Stomach (tissue), 9 donors: ENCODE data around the gene ARHGAP12. TPM values are rescaled to one million over a fixed set of nuclear protein-coding genes. Genes with fewer than 3 reads are reported as not detected.
"Not testable (repeated sequence)": the region's sequence is repeated elsewhere in the genome, so short reads cannot be mapped to it uniquely, and the experiment has no call there.

Source experiments
- DNase-seq, 2 donors: peaks; one replicate each; pipeline versions ENCODE4 v3.0.0 to v3.0.0-alpha.2; 2013 to 2019
- H3K27ac ChIP-seq, 5 donors: fragments of 200-600 bp in 4 of 5; sonication (generic) in 4 of 5; one replicate each; pipeline ENCODE4 v1.5.1; 2013 to 2019; ENCODE audit warnings: mild to moderate bottlenecking in 1 of 5, moderate library complexity in 1 of 5
- H3K27me3 ChIP-seq, 3 donors: fragments of 200-600 bp; sonication (generic); one replicate each; pipeline ENCODE4 v1.5.1; 2017 to 2019; ENCODE audit warnings: mixed run types in 1 of 3
- H3K36me3 ChIP-seq, 4 donors: fragments of 200-600 bp; sonication (generic); 1 replicate in 3 of 4; 2 replicates in 1 of 4; pipeline ENCODE4 v1.5.1; 2016 to 2019
- H3K4me1 ChIP-seq, 4 donors: fragments of 200-600 bp; sonication (generic); one replicate each; pipeline ENCODE4 v1.5.1; 2016 to 2019
- H3K4me3 ChIP-seq, 4 donors: fragments of 200-600 bp; sonication (generic) in 3 of 4; one replicate each; pipeline ENCODE4 v1.5.1; 2016 to 2019; ENCODE audit warnings: mild to moderate bottlenecking in 1 of 4
- H3K9me3 ChIP-seq, 4 donors: fragments of 200-600 bp; sonication (generic); one replicate each; pipeline ENCODE4 v1.5.1; 2016 to 2019
- EP300 ChIP-seq: sonication (generic); formaldehyde crosslinking; IDR thresholded peaks from one replicate; pipeline ENCODE4 v1.6.1; 2017; ENCODE audit warnings: antibody characterized with exemption
- POLR2A ChIP-seq, 4 donors: fragments of 450-650 bp; IDR thresholded peaks; one replicate each; pipeline ENCODE4 v1.6.1; 2016; ENCODE audit warnings: antibody characterized with exemption in 4 of 4, control low read depth in 2 of 4, mild to moderate bottlenecking in 1 of 4, moderate library complexity in 1 of 4
- POLR2AphosphoS5 ChIP-seq, 3 donors: sonication (generic); formaldehyde crosslinking; IDR thresholded peaks; one replicate each; pipeline ENCODE4 v1.6.1; 2016; ENCODE audit warnings: antibody characterized with exemption in 3 of 3
- WGBS, 5 donors: extraction: QIAGEN DNeasy Blood & Tissue Kit in 3 of 5; methylation state at CpG; one replicate each; pipeline versions ENCODE4 v1.1.5 to v1.1.7; 2013 to 2018; 5-methylcytosine and 5-hydroxymethylcytosine counted together
- intact Hi-C: fragments of 100-400 bp; cut with DNase I; formaldehyde crosslinking; loops from one replicate; pipeline ENCODE4 v1.15.1; 2023; ENCODE audit warnings: low total_unique reads
- polyA plus RNA-seq, 3 donors: library from polyadenylated mRNA; stranded (reverse); fragments of 200-250 nt; gene quantifications; one replicate each; pipeline ENCODE4 v1.2.3, GENCODE V29; 2013
- total RNA-seq, 5 donors: library from RNA; depleted of rRNA; stranded (reverse); fragments of >200 nt; gene quantifications; one replicate each; pipeline versions ENCODE4 v1.1.0 to v1.2.3, GENCODE V29; 2014 to 2016
- TF ChIP-seq, protein P1 (sequence below), 7 experiments: fragments of 450-650 bp in 4 of 7; fragments of 200-600 bp in 3 of 7; sonication (generic) in 3 of 7; IDR thresholded peaks; one replicate each; pipeline ENCODE4 v1.5.1; 2016 to 2019; ENCODE audit warnings: antibody characterized with exemption in 7 of 7, control low read depth in 2 of 7, mild to moderate bottlenecking in 1 of 7
- donor health status: healthy with polysubstance abuse.
- donor health status: Bipolar disorder and iron deficiency.
- donor health status: healthy.

Gene ARHGAP12
- total and polyA plus RNA-seq, 8 donors = 9.8 to 343 (median 27.9) TPM

DNA sequence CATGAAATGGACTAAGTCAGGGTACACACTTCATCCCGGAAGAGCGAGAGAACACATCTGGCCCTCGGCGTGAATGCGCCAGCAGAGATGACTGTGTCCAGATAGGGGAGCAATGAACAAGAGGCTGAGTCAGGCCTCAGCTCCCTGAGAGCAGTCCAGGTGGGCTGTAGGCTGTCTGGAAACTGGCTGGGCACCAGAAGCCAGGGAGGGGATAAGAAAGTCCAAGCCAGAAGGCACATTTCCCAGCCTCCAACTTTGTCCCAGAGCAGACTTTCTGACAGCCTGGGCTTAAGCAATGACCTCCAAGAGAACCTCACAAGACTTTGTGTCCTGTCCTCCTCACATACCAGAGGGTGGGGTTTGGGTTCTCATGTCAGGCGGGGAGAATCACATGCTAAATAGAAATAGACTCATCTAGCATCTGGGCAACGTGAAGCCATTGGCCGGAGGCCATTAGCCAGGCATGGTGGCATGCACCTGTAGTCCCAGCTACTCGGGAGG, 157.2 kb downstream of the ARHGAP12 start:
- no peaks in the 10 kb centered on the region for H3K27me3 ChIP-seq
- peaks cover 0 to 6% (median 2%) of the 10 kb centered on the region in 4 donors for H3K9me3 ChIP-seq
- peak overlapping the region in 2 of 5 donors; percentile 4 to 80 for H3K27ac ChIP-seq
- peak in 1 of 2 donors; percentile 50 for DNase-seq
- no peaks in the 10 kb centered on the region for H3K36me3 ChIP-seq
- TF ChIP-seq, protein P1, sequence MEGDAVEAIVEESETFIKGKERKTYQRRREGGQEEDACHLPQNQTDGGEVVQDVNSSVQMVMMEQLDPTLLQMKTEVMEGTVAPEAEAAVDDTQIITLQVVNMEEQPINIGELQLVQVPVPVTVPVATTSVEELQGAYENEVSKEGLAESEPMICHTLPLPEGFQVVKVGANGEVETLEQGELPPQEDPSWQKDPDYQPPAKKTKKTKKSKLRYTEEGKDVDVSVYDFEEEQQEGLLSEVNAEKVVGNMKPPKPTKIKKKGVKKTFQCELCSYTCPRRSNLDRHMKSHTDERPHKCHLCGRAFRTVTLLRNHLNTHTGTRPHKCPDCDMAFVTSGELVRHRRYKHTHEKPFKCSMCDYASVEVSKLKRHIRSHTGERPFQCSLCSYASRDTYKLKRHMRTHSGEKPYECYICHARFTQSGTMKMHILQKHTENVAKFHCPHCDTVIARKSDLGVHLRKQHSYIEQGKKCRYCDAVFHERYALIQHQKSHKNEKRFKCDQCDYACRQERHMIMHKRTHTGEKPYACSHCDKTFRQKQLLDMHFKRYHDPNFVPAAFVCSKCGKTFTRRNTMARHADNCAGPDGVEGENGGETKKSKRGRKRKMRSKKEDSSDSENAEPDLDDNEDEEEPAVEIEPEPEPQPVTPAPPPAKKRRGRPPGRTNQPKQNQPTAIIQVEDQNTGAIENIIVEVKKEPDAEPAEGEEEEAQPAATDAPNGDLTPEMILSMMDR (IDR thresholded peaks at IDR 0.05) = no peak
- peak; percentile 29 for TF ChIP-seq EP300
- peak in 2 of 3 donors; percentile 31 to 75 for TF ChIP-seq POLR2AphosphoS5 (IDR thresholded peaks at IDR 0.05)
- H3K4me1 ChIP-seq = peaks cover 0 to 14% (median 3%) of the 10 kb centered on the region in 4 donors
- intact Hi-C loops = loop anchor here (10.0 kb wide), 1 partner anchor 987 kb away; no protein-coding TSS in a partner anchor
- H3K4me3 ChIP-seq = no peak overlapping the region
- WGBS, 5 donors = 80 to 89% (median 85%) methylated on average over 8 to 9 of the region's 9 CpGs

DNA sequence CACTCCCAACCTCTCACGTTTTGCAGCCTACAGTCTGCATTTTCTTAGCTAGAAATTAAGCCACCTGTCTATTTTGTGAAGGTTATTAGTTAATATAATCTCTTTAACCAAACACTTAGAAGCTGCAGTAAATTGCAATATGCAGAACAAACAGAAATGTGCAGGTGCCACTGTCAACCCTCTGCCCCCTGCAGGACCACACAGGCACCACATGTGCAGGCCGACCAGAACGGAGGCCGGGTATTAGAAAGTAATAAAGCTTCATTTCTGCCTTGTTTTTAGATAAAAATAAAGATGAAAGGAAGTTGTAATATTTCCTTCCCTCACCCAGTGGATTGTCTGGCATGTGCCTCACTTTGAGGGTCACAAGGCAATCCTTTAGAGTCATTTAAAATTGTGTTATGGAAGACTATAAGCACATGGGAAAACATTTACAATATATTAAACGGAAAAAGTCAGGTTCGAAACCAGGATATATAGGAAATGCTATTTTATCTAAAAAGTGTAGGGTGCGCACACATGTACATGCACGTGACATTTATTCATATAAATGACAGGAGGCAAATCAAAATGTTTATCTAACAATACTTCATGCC, 158.2 kb downstream of the ARHGAP12 start:
- peaks cover 0 to 14% (median 3%) of the 10 kb centered on the region in 4 donors for H3K4me1 ChIP-seq
- TF ChIP-seq, protein P1 (IDR thresholded peaks at IDR 0.05) = peak in 5 of 7 experiments; percentile 68 to 86 (median 76)
- TF ChIP-seq POLR2AphosphoS5 (IDR thresholded peaks at IDR 0.05) = no peak
- DNase-seq = peak; percentile 61 to 64
- H3K4me3 ChIP-seq = no peak overlapping the region
- H3K27ac ChIP-seq = peak overlapping the region in 2 of 5 donors; percentile 4 to 80
- intact Hi-C loops = loop anchor here (10.0 kb wide), 1 partner anchor 986 kb away; no protein-coding TSS in a partner anchor
- 51 to 59% (median 53%) methylated on average over 8 of the region's 8 CpGs for WGBS, 5 donors
- H3K36me3 ChIP-seq = no peaks in the 10 kb centered on the region
- no peaks in the 10 kb centered on the region for H3K9me3 ChIP-seq
- H3K27me3 ChIP-seq = no peaks in the 10 kb centered on the region

DNA sequence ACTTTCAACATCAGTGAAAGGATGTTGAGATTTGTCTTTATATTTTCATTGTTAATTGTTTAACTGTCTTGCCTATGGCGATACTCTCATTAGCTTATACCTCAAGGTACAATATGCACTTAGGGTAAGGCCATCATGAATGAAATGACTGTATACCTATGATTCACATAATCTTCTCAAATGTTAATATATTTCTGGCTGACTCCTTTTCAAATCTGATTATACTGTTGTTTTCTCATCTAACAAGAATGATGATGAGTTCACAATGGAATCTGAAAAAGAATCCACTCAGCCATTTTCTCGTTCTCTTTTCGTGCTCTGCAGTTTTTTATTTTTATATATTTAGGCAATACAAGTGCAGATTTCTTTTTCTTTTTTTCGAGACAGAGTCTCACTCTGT, 159.1 kb downstream of the ARHGAP12 start:
- Histone ChIP-seq H3K27ac (peak overlapping the region in 1 of 5 donors; percentile 80), H3K36me3 (no peaks in the 10 kb centered on the region), H3K4me3 (no peak overlapping the region), H3K4me1 (peaks cover 0 to 14% (median 3%) of the 10 kb centered on the region in 4 donors), H3K9me3 (no peaks in the 10 kb centered on the region), H3K27me3 (no peaks in the 10 kb centered on the region)
- TF ChIP-seq POLR2AphosphoS5 (IDR thresholded peaks at IDR 0.05) = no peak
- no peak for TF ChIP-seq POLR2A (IDR thresholded peaks at IDR 0.05)
- TF ChIP-seq, protein P1 (IDR thresholded peaks at IDR 0.05) = no peak
- TF ChIP-seq EP300 = no peak
- no peak for DNase-seq
- intact Hi-C loops = no loop called here
- 63 to 80% (median 65%) methylated on average over 4 of the region's 4 CpGs for WGBS, 5 donors

GRCh38 chr10:31768935-31769334, 159.7 kb downstream of the ARHGAP12 start:
- H3K27me3 ChIP-seq, intact Hi-C loops, H3K4me3 ChIP-seq, H3K9me3 ChIP-seq, DNase-seq, H3K36me3 ChIP-seq: not testable (repeated sequence)
- H3K27ac ChIP-seq = peak overlapping the region in 1 of 5 donors; percentile 9
- peaks cover 0 to 14% (median 3%) of the 10 kb centered on the region in 4 donors for H3K4me1 ChIP-seq
- 84 to 96% (median 88%) methylated on average over 7 of the region's 7 CpGs for WGBS, 5 donors

- Histone ChIP-seq H3K27ac (peak overlapping the region in 1 of 5 donors; percentile 9), H3K27me3 (no peaks in the 10 kb centered on the region), H3K4me1 (peaks cover 0 to 14% (median 3%) of the 10 kb centered on the region in 4 donors), H3K4me3 (no peak overlapping the region), H3K36me3 (no peaks in the 10 kb centered on the region), H3K9me3 (no peaks in the 10 kb centered on the region)
- WGBS, 5 donors = 95 to 100% (median 100%) methylated on average over 1 of the region's 1 CpG
- DNase-seq = no peak
- intact Hi-C loops = no loop called here
- TF ChIP-seq POLR2A (IDR thresholded peaks at IDR 0.05) (no peak), EP300 (no peak), POLR2AphosphoS5 (IDR thresholded peaks at IDR 0.05) (no peak)
- TF ChIP-seq, protein P1 (IDR thresholded peaks at IDR 0.05) = no peak
These were observed 160.2 kb downstream of the ARHGAP12 start for GRCh38 chr10:31768467-31768866.
